Prostate gland (tissue), 2 donors: Measurements from ENCODE around the gene DUSP28.

Experiments
- CTCF ChIP-seq, 4 experiments: fragments of 200-600 bp in 2 of 4; fragments of 450-650 bp in 2 of 4; sonication (generic) in 2 of 4; IDR thresholded peaks; 1 replicate in 3 of 4; 2 replicates in 1 of 4; pipeline ENCODE4 v1.5.1; 2016 to 2019; ENCODE audit warnings: antibody characterized with exemption in 4 of 4, mild to moderate bottlenecking in 2 of 4, moderate library complexity in 2 of 4
- POLR2AphosphoS5 ChIP-seq: sonication (generic); formaldehyde crosslinking; IDR thresholded peaks from one replicate; pipeline ENCODE4 v1.6.1; 2017; ENCODE audit warnings: antibody characterized with exemption

- TF ChIP-seq POLR2AphosphoS5: no peak
- no peak for TF ChIP-seq CTCF (IDR thresholded peaks at IDR 0.05)
Observed at GRCh38 chr2:240590681-240591111, 30.5 kb downstream of the DUSP28 start.
